GM06990 (cell line): ENCODE measurements around the gene UFM1.

ENCODE experiments used
- DNase-seq: peaks from one replicate; pipeline ENCODE4 v3.0.0-alpha.2; 2011; ENCODE audit not compliant: insufficient read length; ENCODE audit errors: extremely low read depth
- H3K27me3 ChIP-seq: replicated peaks from 2 replicates; pipeline ENCODE4 v1.6.0; 2011; ENCODE audit warnings: low read length; ENCODE audit not compliant: control insufficient read depth, insufficient read depth
- H3K36me3 ChIP-seq: 2 replicates; pipeline ENCODE4 v1.5.1; 2011; ENCODE audit warnings: low read length; ENCODE audit not compliant: control insufficient read depth, insufficient read depth
- H3K4me3 ChIP-seq: replicated peaks from 2 replicates; pipeline ENCODE4 v1.5.1; 2011; ENCODE audit warnings: low read depth, mild to moderate bottlenecking, control low read depth, low read length
- TF ChIP-seq, protein P1 (sequence below): IDR thresholded peaks from 2 replicates; pipeline ENCODE4 v1.5.1; 2011; ENCODE audit warnings: low read length, control low read depth, mild to moderate bottlenecking, inconsistent platforms; ENCODE audit not compliant: insufficient read depth, poor library complexity, severe bottlenecking

UFM1 gene

GRCh38 chr13:38316129-38316528, 33.5 kb upstream of the UFM1 start:
- Histone ChIP-seq H3K27me3 (no peaks in the 10 kb centered on the region), H3K36me3 (no peaks in the 10 kb centered on the region), H3K4me3 (no peak overlapping the region)
- DNase-seq = no peak
- TF ChIP-seq, protein P1, sequence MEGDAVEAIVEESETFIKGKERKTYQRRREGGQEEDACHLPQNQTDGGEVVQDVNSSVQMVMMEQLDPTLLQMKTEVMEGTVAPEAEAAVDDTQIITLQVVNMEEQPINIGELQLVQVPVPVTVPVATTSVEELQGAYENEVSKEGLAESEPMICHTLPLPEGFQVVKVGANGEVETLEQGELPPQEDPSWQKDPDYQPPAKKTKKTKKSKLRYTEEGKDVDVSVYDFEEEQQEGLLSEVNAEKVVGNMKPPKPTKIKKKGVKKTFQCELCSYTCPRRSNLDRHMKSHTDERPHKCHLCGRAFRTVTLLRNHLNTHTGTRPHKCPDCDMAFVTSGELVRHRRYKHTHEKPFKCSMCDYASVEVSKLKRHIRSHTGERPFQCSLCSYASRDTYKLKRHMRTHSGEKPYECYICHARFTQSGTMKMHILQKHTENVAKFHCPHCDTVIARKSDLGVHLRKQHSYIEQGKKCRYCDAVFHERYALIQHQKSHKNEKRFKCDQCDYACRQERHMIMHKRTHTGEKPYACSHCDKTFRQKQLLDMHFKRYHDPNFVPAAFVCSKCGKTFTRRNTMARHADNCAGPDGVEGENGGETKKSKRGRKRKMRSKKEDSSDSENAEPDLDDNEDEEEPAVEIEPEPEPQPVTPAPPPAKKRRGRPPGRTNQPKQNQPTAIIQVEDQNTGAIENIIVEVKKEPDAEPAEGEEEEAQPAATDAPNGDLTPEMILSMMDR = no peak

- Histone ChIP-seq H3K36me3 (no peaks in the 10 kb centered on the region), H3K27me3 (no peaks in the 10 kb centered on the region), H3K4me3 (no peak overlapping the region)
- DNase-seq = no peak
- TF ChIP-seq, protein P1 = no peak
Observed at GRCh38 chr13:38321654-38322053, 28.0 kb upstream of the UFM1 start.

DNA sequence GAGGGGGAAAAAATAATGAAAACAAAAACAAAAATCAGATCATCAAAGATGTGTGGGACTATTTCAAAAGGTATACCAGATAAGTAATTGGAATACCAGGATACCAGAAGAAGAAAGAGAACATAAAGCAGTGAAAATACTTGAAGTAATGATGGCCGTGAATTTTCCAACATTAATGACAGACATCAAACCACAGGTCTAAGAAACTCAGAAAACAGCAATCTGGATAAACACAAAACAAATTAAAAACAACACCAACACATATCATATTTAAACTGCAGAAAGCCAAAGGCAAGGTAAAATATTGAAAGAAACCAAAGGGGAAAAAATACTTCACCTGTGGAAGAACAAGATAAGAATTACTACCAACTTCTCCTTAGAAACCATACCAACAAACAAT, 24.2 kb upstream of the UFM1 start:
- no peak for DNase-seq
- TF ChIP-seq, protein P1 = no peak
- H3K4me3 ChIP-seq = no peak overlapping the region
- no peaks in the 10 kb centered on the region for H3K36me3 ChIP-seq
- no peaks in the 10 kb centered on the region for H3K27me3 ChIP-seq

GRCh38 chr13:38328699-38329098, 21.0 kb upstream of the UFM1 start:
- TF ChIP-seq, protein P1 = no peak
- Histone ChIP-seq H3K27me3 (no peaks in the 10 kb centered on the region), H3K36me3 (no peaks in the 10 kb centered on the region), H3K4me3 (no peak overlapping the region)
- DNase-seq = no peak

GRCh38 chr13:38334845-38335244, 14.8 kb upstream of the UFM1 start:
- DNase-seq = no peak
- Histone ChIP-seq H3K36me3 (no peaks in the 10 kb centered on the region), H3K4me3 (no peak overlapping the region), H3K27me3 (no peaks in the 10 kb centered on the region)
- TF ChIP-seq, protein P1 = no peak

DNA sequence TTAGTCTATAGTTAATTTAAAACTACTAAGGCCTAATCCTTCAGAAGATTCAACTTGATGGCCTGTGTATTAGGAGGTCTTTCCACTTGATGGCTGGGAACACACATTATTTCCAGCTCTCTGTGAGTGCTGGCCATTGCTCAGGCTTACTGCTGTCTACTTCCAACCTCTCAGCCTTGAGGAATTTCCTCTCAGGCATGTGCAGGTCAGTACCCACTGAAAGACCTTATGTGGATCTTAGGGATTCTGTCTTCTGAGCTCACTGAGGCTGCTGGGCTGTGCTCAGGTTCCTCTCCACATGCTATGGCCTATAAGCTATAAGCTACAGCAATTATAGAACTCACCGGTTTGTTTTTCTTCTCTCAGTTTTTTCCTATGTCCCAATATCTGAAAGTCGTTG, 11.6 kb upstream of the UFM1 start:
- H3K27me3 ChIP-seq = no peaks in the 10 kb centered on the region
- H3K4me3 ChIP-seq = no peak overlapping the region
- DNase-seq = no peak
- no peaks in the 10 kb centered on the region for H3K36me3 ChIP-seq
- TF ChIP-seq, protein P1 = no peak
